Measurements from ENCODE around the gene DGKB.

DGKB gene

GRCh38 chr7:14855033-14855794, 47.3 kb downstream of the DGKB start:
- TF ChIP-seq, protein P1, sequence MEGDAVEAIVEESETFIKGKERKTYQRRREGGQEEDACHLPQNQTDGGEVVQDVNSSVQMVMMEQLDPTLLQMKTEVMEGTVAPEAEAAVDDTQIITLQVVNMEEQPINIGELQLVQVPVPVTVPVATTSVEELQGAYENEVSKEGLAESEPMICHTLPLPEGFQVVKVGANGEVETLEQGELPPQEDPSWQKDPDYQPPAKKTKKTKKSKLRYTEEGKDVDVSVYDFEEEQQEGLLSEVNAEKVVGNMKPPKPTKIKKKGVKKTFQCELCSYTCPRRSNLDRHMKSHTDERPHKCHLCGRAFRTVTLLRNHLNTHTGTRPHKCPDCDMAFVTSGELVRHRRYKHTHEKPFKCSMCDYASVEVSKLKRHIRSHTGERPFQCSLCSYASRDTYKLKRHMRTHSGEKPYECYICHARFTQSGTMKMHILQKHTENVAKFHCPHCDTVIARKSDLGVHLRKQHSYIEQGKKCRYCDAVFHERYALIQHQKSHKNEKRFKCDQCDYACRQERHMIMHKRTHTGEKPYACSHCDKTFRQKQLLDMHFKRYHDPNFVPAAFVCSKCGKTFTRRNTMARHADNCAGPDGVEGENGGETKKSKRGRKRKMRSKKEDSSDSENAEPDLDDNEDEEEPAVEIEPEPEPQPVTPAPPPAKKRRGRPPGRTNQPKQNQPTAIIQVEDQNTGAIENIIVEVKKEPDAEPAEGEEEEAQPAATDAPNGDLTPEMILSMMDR (IDR thresholded peaks at IDR 0.05; ENCODE audit: low read depth, low read length, missing control alignments): no peak
- no peak for DNase-seq (ENCODE audit: extremely low read depth, low read depth)
- no peak overlapping the region for H3K4me3 ChIP-seq (replicated peaks; ENCODE audit: low read depth, low read length)

DNA sequence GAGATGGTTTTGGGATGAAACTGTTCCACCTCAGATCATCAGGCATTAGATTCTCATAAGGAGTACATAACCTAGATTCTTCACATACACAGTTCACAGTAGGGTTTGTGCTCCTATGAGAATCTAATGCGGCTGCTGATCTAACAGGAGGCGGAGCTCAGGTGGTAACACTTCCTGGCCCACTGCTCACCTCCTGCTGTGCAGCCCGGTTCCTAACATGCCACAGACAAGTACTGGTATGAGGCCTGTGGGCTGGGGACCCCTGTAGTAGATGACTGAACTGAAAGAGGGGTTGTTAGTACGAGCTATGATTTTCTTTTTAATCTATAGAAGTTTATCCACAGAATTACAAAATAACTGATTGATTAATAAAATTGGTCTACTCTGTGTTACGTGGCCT, 48.1 kb downstream of the DGKB start:
- H3K4me3 ChIP-seq (replicated peaks; ENCODE audit: low read depth, low read length): no peak overlapping the region
- TF ChIP-seq, protein P1 (IDR thresholded peaks at IDR 0.05; ENCODE audit: low read depth, low read length, missing control alignments): no peak
- DNase-seq (ENCODE audit: extremely low read depth, low read depth): no peak

GRCh38 chr7:14851610-14852009, 50.9 kb downstream of the DGKB start:
- TF ChIP-seq, protein P1 (IDR thresholded peaks at IDR 0.05; ENCODE audit: low read depth, low read length, missing control alignments): no peak
- DNase-seq (ENCODE audit: extremely low read depth, low read depth): no peak
- H3K4me3 ChIP-seq (replicated peaks; ENCODE audit: low read depth, low read length): no peak overlapping the region

- no peak overlapping the region for H3K4me3 ChIP-seq (replicated peaks; ENCODE audit: low read depth, low read length)
- DNase-seq (ENCODE audit: extremely low read depth, low read depth): no peak
- TF ChIP-seq, protein P1 (IDR thresholded peaks at IDR 0.05; ENCODE audit: low read depth, low read length, missing control alignments): no peak
Measured at GRCh38 chr7:14850039-14850438, 52.5 kb downstream of the DGKB start.

GRCh38 chr7:14846405-14846804, 56.1 kb downstream of the DGKB start:
- no peak overlapping the region for H3K4me3 ChIP-seq (replicated peaks; ENCODE audit: low read depth, low read length)
- no peak for DNase-seq (ENCODE audit: extremely low read depth, low read depth)
- TF ChIP-seq, protein P1 (IDR thresholded peaks at IDR 0.05; ENCODE audit: low read depth, low read length, missing control alignments): no peak

- no peak overlapping the region for H3K4me3 ChIP-seq (replicated peaks; ENCODE audit: low read depth, low read length)
- TF ChIP-seq, protein P1 (IDR thresholded peaks at IDR 0.05; ENCODE audit: low read depth, low read length, missing control alignments): no peak
- no peak for DNase-seq (ENCODE audit: extremely low read depth, low read depth)
Measured at GRCh38 chr7:14843755-14844154, 58.8 kb downstream of the DGKB start.

DNA sequence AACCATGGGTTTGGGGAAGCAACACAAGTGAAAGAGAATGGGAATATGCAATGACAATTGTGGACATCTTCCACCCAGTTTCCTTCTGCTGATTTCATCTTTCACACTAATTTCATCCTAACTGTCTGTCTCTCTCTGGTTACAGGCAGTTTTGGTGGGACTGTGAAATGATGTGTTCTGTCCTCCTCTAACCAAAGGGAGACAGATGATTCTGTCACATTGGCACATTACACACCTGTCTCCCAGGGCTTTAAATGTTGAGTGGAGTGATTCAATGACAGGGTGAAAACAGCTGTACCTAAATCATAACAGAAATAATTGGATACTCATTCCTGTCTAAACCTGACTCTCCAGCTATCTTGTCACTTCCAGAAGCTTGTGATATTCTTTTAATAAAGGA, 60.0 kb downstream of the DGKB start:
- H3K4me3 ChIP-seq (replicated peaks; ENCODE audit: low read depth, low read length): no peak overlapping the region
- DNase-seq (ENCODE audit: extremely low read depth, low read depth): no peak
- TF ChIP-seq, protein P1 (IDR thresholded peaks at IDR 0.05; ENCODE audit: low read depth, low read length, missing control alignments): no peak
